ENCODE results near the gene PBX4.

The PBX4 gene

DNA sequence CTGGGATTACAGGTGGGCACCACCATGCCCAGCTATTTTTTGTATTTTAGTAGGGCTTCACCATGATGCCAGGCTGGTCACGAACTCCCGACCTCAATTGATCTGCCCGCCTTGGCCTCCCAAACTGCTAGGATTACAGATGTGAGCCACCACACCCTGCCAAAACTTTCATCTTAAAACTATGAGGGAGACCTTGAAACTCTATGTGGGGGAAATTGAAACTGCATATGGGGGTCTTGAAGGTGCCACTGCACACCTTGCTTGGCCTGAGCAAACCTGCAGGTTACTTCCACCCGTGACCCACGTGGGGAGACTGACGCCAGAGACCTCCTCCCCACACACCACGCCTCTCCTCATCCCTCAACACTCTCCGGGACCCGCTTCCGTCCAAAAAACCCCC, 64.8 kb downstream of the PBX4 start:
- DNase-seq: no peak

GRCh38 chr19:19552798-19553197, 65.7 kb downstream of the PBX4 start:
- DNase-seq: no peak

DNA sequence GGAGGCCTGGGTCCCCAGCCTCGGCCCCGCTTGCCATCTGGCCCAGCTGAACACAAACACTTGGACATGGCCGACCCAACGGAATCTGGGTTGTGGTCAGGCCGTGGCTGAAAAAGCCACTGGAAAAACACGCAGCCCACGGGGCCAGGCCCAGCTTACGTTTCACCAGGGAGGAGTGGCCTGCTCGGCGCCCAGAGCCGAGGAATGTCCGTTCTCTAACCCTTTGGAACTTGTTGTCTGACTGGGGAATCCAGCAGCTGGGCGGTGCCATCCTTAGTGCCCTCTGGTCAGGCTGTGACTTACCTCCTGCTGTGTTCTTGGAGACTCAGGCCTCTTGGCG, 66.7 kb downstream of the PBX4 start:
- no peak for DNase-seq

DNA sequence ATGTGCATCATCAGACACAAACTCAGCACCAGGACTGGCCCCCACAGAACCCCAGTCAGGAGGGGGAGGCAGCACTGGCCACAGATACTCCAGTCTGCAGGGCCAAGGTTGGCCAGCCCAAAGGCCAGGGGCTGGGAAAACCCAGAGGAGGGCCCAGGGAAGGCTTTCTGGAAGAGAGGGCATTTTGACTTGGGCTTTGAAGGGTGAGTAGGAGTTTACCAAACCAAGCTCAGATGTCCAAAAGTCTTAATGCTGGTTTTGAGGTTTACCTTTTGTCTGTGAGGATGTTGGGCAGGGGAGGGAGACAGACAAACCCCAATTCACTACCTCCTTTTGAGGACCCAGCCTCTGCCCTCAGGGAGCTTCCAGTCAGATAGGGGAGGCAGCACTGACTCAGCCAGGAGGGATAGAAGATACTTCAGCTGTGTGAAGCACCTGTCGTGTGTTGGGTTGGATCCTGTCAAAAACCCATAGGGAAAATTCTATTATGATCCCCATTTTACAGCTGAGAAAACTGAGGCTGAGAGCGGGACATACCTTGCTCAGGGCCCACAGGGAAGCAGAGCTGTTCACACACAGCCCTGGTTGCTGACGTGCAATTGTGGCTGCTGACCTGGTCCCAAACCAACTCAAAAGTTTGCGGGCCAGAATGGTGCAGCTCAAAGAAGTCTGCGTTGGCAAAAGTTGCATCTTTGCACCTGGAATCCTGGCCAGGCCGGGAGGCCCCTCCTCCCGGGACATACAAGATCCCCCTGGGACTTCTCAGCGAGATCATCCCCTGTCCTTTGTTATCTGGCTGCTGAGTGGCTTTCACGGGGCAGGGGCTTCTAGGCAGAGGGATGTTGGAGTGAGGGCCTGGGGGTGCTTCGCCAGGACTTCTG, 67.3 kb downstream of the PBX4 start:
- no peak for DNase-seq

DNA sequence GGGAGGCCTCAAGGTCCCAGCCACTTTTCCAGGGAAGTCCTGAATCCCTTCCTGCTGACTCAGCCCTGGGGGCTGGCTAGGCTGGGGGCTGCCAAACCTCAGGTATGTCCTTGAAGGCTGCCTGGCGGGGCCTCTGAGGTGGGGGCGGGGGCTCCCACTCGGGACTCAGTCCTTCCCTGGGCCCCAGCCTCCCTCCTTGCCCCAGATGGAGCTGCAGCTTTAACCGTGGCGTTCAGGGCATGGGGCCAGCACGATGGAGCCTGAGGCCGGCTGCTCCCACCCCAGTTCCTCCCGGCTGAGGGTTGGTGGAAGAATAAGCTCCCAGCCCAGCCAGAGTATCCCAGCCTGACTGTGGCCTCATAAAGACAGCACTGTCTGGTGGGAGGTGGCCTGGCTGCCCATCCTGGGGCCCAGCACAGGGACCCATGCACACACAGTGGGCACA, 68.0 kb downstream of the PBX4 start:
- no peak for DNase-seq

DNA sequence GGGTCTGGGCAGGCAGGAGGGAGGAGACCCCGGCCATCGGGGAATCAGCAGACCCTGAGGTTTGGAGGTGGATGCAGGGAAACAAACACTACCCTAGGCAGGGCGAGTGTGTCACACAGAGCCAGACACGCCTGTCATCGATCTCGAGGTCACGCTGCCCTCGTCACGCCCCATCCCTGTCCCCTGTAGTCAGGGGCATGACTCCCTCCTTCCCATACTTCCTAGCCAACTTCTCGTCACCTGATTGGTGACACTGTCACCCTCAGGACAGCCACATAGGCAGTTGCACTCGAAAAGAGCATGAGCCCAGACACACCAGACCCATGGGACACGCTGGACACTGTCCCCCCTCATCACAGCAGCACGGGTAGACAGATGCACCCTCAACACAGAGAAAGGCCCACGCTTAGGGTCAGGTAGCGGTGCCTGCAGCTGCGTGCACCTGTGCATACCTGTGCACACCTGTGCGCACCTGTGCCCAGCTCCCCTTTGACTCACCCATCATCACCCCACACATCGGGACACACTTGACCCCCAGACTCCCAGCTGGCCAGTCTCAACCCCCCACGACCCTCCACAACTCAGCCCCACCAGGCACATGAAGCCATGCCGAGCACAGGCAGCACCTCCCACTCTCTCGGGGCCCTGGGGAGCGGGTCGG, 68.6 kb downstream of the PBX4 start:
- DNase-seq: no peak

DNA sequence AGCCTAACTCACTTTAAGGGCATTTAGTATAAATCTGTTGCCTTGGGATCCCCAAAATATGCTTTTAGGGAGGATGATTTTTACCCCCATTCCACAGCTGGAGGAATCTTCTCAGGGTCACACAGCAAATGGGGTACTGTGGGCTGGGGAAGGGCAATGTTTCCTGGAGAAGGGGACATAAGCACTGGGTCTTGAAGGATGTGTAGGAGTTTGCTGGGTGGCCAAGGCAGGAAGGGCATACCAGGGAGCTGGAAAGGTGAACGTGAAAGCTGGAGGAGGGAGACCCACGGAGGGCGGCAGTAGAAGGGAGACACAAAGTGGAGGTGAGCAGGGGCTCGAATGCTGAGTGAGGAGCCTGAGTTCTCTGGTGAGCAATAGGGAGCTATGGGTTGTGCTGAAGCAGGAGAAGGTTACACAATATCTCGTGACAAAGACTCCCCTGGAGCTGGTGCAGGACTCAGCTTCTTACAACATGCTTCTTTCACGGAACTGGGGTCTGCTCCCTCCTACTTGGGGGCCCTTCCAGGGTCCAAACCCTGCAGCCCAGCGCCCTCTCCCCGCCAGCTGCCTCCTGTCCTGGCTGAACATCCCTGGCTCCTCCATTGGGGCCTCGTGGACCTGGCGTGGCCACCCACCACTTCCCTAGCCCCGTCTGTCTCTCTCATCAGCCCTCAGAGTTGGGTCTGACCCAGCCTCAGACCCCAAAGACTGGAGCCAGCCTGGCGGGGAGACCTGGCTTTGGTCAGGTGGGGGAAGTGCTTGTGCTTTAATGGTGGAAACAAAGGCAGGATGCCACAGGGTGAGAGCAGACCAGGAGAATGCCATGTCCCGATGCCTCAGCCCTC, 69.3 kb downstream of the PBX4 start:
- no peak for DNase-seq

- no peak for DNase-seq
Observed at GRCh38 chr19:19547674-19548336, 70.7 kb downstream of the PBX4 start.

GRCh38 chr19:19546751-19547162, 71.7 kb downstream of the PBX4 start:
- DNase-seq: no peak

GRCh38 chr19:19545707-19546106, 72.8 kb downstream of the PBX4 start:
- DNase-seq: no peak

DNA sequence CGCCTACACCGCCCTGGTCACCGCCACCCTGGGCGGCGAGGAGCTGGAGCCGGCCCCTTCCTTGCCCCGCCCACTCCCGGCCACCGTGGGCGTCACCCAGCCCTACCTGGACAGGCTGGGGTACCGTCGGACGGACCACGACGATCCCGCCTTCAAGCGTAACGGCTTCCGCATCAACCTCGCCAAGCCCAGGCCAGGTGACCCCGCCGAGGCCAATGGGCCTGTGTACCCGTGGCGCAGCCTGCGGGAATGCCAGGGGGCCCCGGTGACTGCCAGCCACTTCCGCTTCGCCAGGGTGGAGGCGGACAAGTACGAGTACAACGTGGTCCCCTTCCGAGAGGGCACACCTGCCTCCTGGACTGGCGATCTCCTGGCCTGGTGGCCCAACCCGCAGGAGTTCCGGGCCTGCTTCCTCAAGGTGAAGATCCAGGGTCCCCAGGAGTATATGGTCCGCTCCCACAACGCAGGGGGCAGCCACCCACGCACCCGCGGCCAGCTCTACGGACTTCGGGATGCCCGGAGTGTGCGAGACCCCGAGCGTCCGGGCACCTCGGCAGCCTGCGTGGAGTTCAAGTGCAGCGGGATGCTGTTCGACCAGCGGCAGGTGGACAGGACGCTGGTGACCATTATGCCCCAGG, 73.4 kb downstream of the PBX4 start:
- no peak for DNase-seq

- no peak for DNase-seq
Observed at GRCh38 chr19:19544257-19544953, 74.1 kb downstream of the PBX4 start.

DNA sequence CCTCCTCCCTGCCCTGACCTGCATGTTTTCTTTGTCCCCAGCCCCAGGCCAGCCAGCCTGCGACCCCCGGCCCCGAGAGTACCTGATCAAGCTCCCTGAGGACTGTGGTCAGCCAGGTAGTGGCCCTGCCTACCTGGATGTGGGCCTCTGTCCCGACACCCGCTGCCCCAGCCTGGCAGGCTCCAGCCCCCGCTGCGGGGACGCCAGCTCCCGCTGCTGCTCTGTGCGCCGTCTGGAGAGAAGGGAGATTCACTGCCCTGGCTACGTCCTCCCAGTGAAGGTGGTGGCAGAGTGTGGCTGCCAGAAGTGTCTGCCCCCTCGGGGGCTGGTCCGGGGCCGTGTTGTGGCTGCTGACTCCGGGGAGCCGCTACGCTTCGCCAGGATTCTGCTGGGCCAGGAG, 74.8 kb downstream of the PBX4 start:
- DNase-seq: no peak

DNA sequence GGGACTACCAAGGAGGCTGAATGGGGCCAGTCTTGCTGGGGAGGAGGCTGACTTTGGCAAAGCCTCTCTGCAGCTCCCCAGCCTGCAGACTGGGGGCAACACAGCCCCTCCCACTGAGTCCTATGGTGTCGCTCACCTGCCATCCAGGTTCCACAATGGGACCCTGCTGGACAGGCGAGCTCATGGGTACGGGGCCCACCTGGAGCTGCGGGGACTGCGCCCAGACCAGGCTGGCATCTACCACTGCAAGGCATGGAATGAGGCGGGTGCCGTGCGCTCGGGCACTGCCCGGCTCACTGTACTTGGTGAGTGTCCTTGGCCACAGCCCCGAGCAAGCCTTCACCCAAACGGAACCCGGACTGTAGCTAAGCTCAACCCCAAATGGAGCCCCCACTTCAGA, 75.4 kb downstream of the PBX4 start:
- no peak for DNase-seq

DNA sequence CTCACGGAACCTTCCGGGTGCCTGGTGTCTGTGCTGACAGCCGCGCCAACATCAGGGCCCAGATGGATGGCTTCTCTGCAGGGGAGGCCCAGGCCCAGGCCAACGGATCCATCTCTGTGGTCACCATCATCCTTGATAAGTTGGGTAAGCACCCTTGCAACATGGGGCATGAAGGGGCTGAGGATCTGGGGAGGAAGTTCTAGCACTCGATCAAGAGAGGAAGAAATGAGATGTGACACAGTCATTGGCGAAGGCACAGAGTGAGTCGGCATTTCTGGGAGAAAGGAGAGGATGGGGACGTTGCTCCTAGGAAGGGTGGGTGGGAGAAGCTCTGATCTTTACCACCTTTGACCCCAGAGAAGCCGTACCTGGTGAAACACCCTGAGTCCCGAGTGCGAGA, 76.0 kb downstream of the PBX4 start:
- no peak for DNase-seq

GRCh38 chr19:19541616-19542015, 76.9 kb downstream of the PBX4 start:
- no peak for DNase-seq

- DNase-seq: no peak
Observed at GRCh38 chr19:19540715-19541515, 77.6 kb downstream of the PBX4 start.

DNA sequence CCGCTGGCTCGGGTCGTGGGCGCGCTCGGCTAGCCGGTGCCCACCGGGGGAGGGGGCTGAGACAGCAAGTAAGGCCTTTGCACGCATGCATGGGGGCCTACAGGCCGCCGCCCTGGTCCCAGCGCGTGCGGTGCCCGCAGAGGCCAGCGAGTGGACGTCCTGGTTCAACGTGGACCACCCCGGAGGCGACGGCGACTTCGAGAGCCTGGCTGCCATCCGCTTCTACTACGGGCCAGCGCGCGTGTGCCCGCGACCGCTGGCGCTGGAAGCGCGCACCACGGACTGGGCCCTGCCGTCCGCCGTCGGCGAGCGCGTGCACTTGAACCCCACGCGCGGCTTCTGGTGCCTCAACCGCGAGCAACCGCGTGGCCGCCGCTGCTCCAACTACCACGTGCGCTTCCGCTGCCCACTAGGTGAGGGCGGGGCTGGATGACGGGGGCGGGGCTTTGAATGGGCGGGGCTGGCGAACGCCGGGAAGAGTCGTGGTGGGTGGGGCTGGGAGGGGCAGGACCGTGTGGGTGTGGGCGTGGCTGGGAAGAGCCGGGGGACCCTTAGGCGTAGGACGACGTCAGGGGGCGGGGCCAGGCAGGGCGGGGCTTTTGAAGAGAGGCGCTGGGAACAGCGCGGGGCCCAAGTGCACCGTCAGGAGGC, 78.3 kb downstream of the PBX4 start:
- DNase-seq: no peak

DNA sequence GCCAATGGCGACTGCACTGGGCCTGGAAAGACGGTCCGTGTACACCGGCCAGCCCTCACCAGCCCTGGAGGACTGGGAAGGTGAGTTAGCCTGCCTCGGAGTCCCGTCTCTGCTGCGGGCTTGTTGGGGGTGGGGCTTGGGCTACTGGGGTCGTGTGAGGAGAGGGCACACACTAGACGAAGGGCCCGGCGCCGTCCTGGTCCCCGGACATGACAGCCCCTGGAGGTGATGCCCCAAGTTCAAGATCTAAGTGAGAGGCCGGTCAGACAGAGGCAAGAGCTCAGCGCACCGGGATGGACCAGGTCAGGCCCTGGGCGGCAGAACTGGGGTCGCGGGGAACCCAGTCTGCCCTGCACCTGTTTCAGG, 78.8 kb downstream of the PBX4 start:
- no peak for DNase-seq

DNA sequence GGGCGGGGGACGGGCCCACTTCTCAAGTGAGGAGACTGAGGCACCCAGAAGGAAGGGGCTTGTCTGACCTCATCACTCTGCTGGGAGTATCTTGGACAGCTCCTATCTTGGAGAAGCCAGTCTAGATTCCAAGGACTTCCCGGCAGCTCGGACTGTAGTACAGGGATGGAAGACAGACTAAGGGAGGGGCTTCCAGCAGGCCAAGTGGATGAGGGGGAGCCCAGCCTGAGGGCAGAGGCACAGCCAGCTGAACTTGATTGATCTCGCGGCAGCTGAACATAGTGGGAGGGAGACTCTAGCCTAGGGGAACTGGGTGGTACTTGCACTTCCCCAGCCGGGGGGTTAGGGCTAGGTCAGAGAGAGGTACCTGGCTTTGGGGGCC, 79.7 kb downstream of the PBX4 start:
- DNase-seq: no peak

Data from NCI-H524 treated with DMSO at 0.1 percent for 48 hours (cell line).